ENCODE results near the gene CDH23. TPM values are rescaled to one million over a fixed set of nuclear protein-coding genes. Genes with fewer than 3 reads are reported as not detected.

CDH23 gene
- total RNA-seq, 4 donors from 2014 or later = 7.1 to 56.2 (median 25.4) TPM

GRCh38 chr10:71555087-71555723 lies 158.5 kb downstream of the CDH23 start:
- intact Hi-C loops (cut with DNase I; ENCODE audit: low total_unique reads) = no loop called here
- no peak for TF ChIP-seq POLR2A (IDR thresholded peaks at IDR 0.05)
- no peak for TF ChIP-seq CTCF (IDR thresholded peaks at IDR 0.05)
- no peak for DNase-seq
- Histone ChIP-seq H3K27ac (no peak overlapping the region), H3K4me1 (no peaks in the 10 kb centered on the region), H3K9me3 (no peaks in the 10 kb centered on the region), H3K4me3 (no peak overlapping the region), H3K27me3 (no peaks in the 10 kb centered on the region), H3K36me3 (no peaks in the 10 kb centered on the region)

DNA sequence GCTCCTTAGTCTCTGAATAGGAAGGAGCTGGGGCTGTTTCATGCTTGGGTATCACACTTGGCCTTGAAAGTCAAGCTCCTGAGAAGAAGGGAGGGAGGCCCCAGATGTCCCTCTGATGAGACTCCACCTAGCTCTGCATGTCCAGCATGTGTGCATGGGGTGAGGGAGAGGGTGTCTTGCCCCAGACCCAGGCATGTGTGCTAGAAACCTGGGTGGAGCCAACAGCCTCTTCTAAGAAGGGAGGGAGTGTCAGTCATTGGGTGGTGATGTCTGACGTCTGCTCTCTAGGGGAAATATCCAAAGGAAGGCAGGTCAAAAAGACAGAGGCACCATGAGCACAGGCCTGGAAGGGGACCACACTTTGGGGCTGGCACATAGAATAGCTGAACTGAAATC lies 159.0 kb downstream of the CDH23 start:
- no peaks in the 10 kb centered on the region for H3K27me3 ChIP-seq
- TF ChIP-seq CTCF (IDR thresholded peaks at IDR 0.05) (no peak), POLR2A (IDR thresholded peaks at IDR 0.05) (no peak)
- intact Hi-C loops (cut with DNase I; ENCODE audit: low total_unique reads) = no loop called here

DNA sequence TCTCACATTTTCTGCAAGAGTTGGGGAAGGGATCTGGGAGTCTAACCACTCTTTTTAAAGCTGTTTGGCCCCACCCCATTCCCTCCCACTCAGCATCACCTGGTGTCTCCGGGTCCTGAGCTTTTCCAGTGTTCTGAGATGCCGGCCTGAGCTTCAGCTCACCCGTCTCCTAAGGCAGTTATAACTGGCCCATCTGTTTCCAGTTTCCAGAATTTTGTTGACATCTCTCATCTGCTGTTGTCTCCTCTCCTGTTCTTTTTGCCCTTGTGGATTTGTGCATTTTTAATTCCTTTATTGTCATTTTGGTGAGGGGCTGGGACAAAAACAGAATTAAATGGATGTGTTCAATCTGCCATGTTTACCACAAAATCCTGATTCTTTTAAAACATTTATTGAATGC lies 162.3 kb downstream of the CDH23 start:
- Histone ChIP-seq H3K4me3 (no peak overlapping the region), H3K4me1 (no peaks in the 10 kb centered on the region), H3K36me3 (no peaks in the 10 kb centered on the region), H3K27ac (no peak overlapping the region), H3K9me3 (no peaks in the 10 kb centered on the region), H3K27me3 (no peaks in the 10 kb centered on the region)
- TF ChIP-seq CTCF (IDR thresholded peaks at IDR 0.05) (no peak), POLR2A (IDR thresholded peaks at IDR 0.05) (no peak)
- intact Hi-C loops (cut with DNase I; ENCODE audit: low total_unique reads) = no loop called here
- no peak for DNase-seq

More for the DNA sequence above, 159.0 kb downstream of the CDH23 start:
- H3K36me3 ChIP-seq = no peaks in the 10 kb centered on the region
- H3K27ac ChIP-seq = no peak overlapping the region
- H3K9me3 ChIP-seq = no peaks in the 10 kb centered on the region
- no peak for DNase-seq
- H3K4me3 ChIP-seq = no peak overlapping the region
- H3K4me1 ChIP-seq = no peaks in the 10 kb centered on the region

- no peaks in the 10 kb centered on the region for H3K4me1 ChIP-seq
- intact Hi-C loops (cut with DNase I; ENCODE audit: low total_unique reads) = no loop called here
- no peaks in the 10 kb centered on the region for H3K36me3 ChIP-seq
- TF ChIP-seq CTCF (IDR thresholded peaks at IDR 0.05) = no peak
- no peak for TF ChIP-seq POLR2A (IDR thresholded peaks at IDR 0.05)
- H3K9me3 ChIP-seq = no peaks in the 10 kb centered on the region
- H3K4me3 ChIP-seq = no peak overlapping the region
- no peak overlapping the region for H3K27ac ChIP-seq
- no peaks in the 10 kb centered on the region for H3K27me3 ChIP-seq
- no peak for DNase-seq
These were observed 164.4 kb downstream of the CDH23 start for GRCh38 chr10:71561003-71561574.

GRCh38 chr10:71562181-71562580 lies 165.5 kb downstream of the CDH23 start:
- H3K27ac ChIP-seq = no peak overlapping the region
- no peak for TF ChIP-seq POLR2A (IDR thresholded peaks at IDR 0.05)
- no peak for TF ChIP-seq CTCF (IDR thresholded peaks at IDR 0.05)
- H3K4me1 ChIP-seq = no peaks in the 10 kb centered on the region
- H3K4me3 ChIP-seq = no peak overlapping the region
- DNase-seq = no peak
- H3K9me3 ChIP-seq = no peaks in the 10 kb centered on the region
- intact Hi-C loops (cut with DNase I; ENCODE audit: low total_unique reads) = no loop called here
- no peaks in the 10 kb centered on the region for H3K27me3 ChIP-seq
- no peaks in the 10 kb centered on the region for H3K36me3 ChIP-seq

All from uterus (tissue), 4 donors.